HepG2 (cell line): Measurements from ENCODE around the gene ZMIZ2. TPM values are rescaled to one million over a fixed set of nuclear protein-coding genes. Genes with fewer than 3 reads are reported as not detected.
A peak's percentile ranks its signal among the peaks of the same experiment; 100 is the strongest.

ENCODE experiments used
- ADNP ChIP-seq: sonication (generic); formaldehyde crosslinking; IDR thresholded peaks from 2 replicates; pipeline ENCODE4 v1.4.0; 2020; ENCODE audit warnings: missing genetic modification reagents
- BCL6 ChIP-seq: IDR thresholded peaks from 2 replicates; pipeline ENCODE4 v1.6.1; 2016; ENCODE audit warnings: missing genetic modification reagents, missing compliant biosample characterization
- GTF3A ChIP-seq: sonication (generic); formaldehyde crosslinking; conservative IDR thresholded peaks from 2 replicates; pipeline ENCODE4 v1.4.0; 2020; ENCODE audit warnings: mild to moderate bottlenecking, missing genetic modification reagents
- HNRNPH1 ChIP-seq: fragments of 200-400 bp; formaldehyde crosslinking; optimal IDR thresholded peaks from 2 replicates; pipeline ENCODE3; 2017; ENCODE audit warnings: mild to moderate bottlenecking, low read depth, low read length
- KDM2A ChIP-seq: sonication (generic); formaldehyde crosslinking; IDR thresholded peaks from 2 replicates; pipeline ENCODE4 v1.4.0; 2020; ENCODE audit warnings: low read depth, missing genetic modification reagents, borderline replicate concordance
- KLF11 ChIP-seq: IDR thresholded peaks from 2 replicates; pipeline ENCODE4 v1.6.1; 2016; ENCODE audit warnings: missing compliant biosample characterization
- KLF9 ChIP-seq: IDR thresholded peaks from 2 replicates; pipeline ENCODE4 v1.6.1; 2016; ENCODE audit warnings: low read depth
- KMT2A ChIP-seq: sonication (generic); formaldehyde crosslinking; IDR thresholded peaks from 2 replicates; pipeline ENCODE4 v1.4.0; 2020; ENCODE audit warnings: missing genetic modification reagents
- MAZ ChIP-seq, 2 experiments: sonication (generic) in 1 of 2; formaldehyde crosslinking in 1 of 2; IDR thresholded peaks; 2 replicates each; pipeline versions ENCODE4 v1.5.0 to v1.6.1; 2012 to 2020; ENCODE audit warnings: low read depth in 2 of 2, mild to moderate bottlenecking in 2 of 2, borderline replicate concordance in 1 of 2, improper control_type of control experiment in 1 of 2, low read length in 1 of 2, missing genetic modification reagents in 1 of 2, moderate library complexity in 1 of 2
- NR2F2 ChIP-seq: IDR thresholded peaks from 2 replicates; pipeline ENCODE4 v1.6.1; 2012; ENCODE audit warnings: low read depth, inconsistent platforms, borderline replicate concordance
- REXO4 ChIP-seq: sonication (generic); formaldehyde crosslinking; IDR thresholded peaks from 2 replicates; pipeline ENCODE4 v1.8.0; 2022; ENCODE audit warnings: missing genetic modification reagents, mild to moderate bottlenecking, borderline replicate concordance
- SIX1 ChIP-seq: sonication (generic); formaldehyde crosslinking; IDR thresholded peaks from 2 replicates; pipeline ENCODE4 v1.4.0; 2020; ENCODE audit warnings: missing genetic modification reagents, borderline replicate concordance
- STAT5B ChIP-seq: sonication (generic); formaldehyde crosslinking; IDR thresholded peaks from 2 replicates; pipeline ENCODE4 v1.4.0; 2020; ENCODE audit warnings: missing genetic modification reagents
- TCF12 ChIP-seq, 2 experiments: fragments of 450-650 bp in 1 of 2; sonication (generic) in 1 of 2; formaldehyde crosslinking in 1 of 2; IDR thresholded peaks; 2 replicates each; pipeline versions ENCODE4 v1.6.1 to v1.8.0; 2017 to 2022; ENCODE audit warnings: antibody characterized with exemption in 1 of 2, mild to moderate bottlenecking in 1 of 2, missing genetic modification reagents in 1 of 2, moderate library complexity in 1 of 2
- ZSCAN12 ChIP-seq: sonication (generic); formaldehyde crosslinking; IDR thresholded peaks from 2 replicates; pipeline ENCODE4 v1.9.0; 2021; ENCODE audit warnings: mild to moderate bottlenecking, missing genetic modification reagents
- polyA plus RNA-seq, 8 experiments: library from polyadenylated mRNA; depleted of rRNA in 3 of 8; stranded (reverse) in 7 of 8; unstranded in 1 of 8; fragments of >200 nt; fragmentation: Illumina TruSeq in 4 of 8; extraction: Trizol in 4 of 8; gene quantifications; 2 replicates each; pipeline versions ENCODE4 v1.2.1 to v1.2.3, GENCODE V29; 2011 to 2016; ENCODE audit warnings: low read depth in 4 of 8, missing spikeins in 1 of 8, mixed read lengths in 1 of 8; ENCODE audit not compliant: insufficient read depth in 1 of 8
- total RNA-seq, 5 experiments: library from RNA; depleted of rRNA; stranded (reverse); fragments of >200 nt; fragmentation: Illumina TruSeq; extraction: Trizol; gene quantifications; 2 replicates each; pipeline ENCODE4 v1.2.3, GENCODE V29; 2016; ENCODE audit warnings: low read depth in 1 of 5
- TF ChIP-seq, protein P1 (sequence below): sonication (generic); formaldehyde crosslinking; conservative IDR thresholded peaks from 2 replicates; pipeline ENCODE4 v1.4.0; 2020; ENCODE audit warnings: missing genetic modification reagents
- TF ChIP-seq, protein P2 (sequence below): IDR thresholded peaks from 2 replicates; pipeline ENCODE4 v1.6.1; 2016; ENCODE audit warnings: missing genetic modification reagents, missing compliant biosample characterization
- TF ChIP-seq, protein P3 (sequence below): sonication (generic); formaldehyde crosslinking; IDR thresholded peaks from 2 replicates; pipeline ENCODE4 v1.5.0; 2020; ENCODE audit warnings: missing genetic modification reagents
- TF ChIP-seq, protein P4 (sequence below): IDR thresholded peaks from 2 replicates; pipeline ENCODE4 v1.6.1; 2018; ENCODE audit warnings: missing genetic modification reagents, mild to moderate bottlenecking, missing compliant biosample characterization
- TF ChIP-seq, protein P5 (sequence below): sonication (generic); formaldehyde crosslinking; IDR thresholded peaks from 2 replicates; pipeline ENCODE4 v1.8.0; 2022; ENCODE audit warnings: mild to moderate bottlenecking, missing genetic modification reagents, moderate library complexity
- TF ChIP-seq, protein P6 (sequence below): IDR thresholded peaks from 2 replicates; pipeline ENCODE4 v1.6.1; 2012; ENCODE audit warnings: inconsistent platforms
- TF ChIP-seq, protein P7 (sequence below): sonication (generic); formaldehyde crosslinking; IDR thresholded peaks from 2 replicates; pipeline ENCODE4 v1.8.0; 2023; ENCODE audit warnings: mild to moderate bottlenecking, missing genetic modification reagents

Gene ZMIZ2
- total and polyA plus RNA-seq, 2 of the 13 experiments (the other 11 are each of a cell fraction or from before 2014, with no cell fraction given) = 4.9 to 7.9 TPM

DNA sequence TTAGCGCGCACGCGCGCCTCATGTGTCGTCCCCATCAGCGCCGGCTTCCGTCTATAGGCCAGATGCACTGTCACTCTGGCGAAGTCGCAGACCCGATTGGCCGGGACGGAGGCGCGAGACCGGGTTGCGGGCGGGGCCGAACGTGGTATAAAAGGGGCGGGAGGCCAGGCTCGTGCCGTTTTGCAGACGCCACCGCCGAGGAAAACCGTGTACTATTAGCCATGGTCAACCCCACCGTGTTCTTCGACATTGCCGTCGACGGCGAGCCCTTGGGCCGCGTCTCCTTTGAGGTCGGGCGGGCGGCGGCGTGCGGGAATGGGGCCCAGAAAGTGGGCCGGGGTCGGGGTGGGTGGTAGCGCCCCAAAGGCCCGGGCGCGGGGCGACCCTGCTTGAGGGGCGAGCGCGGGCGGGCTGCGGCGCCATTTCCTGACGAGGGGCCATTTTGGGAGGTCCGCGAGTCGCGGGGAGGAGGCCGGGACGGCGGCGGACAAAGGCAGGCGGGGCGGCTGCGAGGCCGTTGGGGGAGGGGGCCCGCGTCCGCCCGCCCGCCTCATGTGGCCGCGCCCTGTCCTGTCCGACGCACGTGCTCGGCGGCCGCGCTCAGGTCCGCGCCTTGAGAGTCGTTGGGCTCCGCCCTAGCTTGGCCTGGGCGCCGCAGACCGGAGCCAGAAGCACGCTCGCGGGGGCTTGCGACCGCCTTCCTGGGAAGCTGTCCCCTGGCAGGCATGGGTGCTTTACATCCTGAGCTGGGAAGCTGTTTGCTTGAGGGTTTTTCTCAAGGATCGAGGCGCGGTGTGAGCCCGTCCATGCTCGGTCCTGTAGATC is 48.1 kb downstream of the ZMIZ2 start, which contains the start of gene PPIA (continued):
- no peak for TF ChIP-seq MAZ (IDR thresholded peaks at IDR 0.05; ENCODE audit: borderline replicate concordance, low read depth, low read length)
- TF ChIP-seq MAZ (CRISPR knock-in tag; IDR thresholded peaks at IDR 0.05; ENCODE audit: low read depth) = peak; percentile 67; the same call in 1 of the 2 replicates
- 0 out of 2 replicates have a peak, but pooled peaks have one; percentile 75 for TF ChIP-seq STAT5B (CRISPR knock-in tag)
- TF ChIP-seq, protein P1, sequence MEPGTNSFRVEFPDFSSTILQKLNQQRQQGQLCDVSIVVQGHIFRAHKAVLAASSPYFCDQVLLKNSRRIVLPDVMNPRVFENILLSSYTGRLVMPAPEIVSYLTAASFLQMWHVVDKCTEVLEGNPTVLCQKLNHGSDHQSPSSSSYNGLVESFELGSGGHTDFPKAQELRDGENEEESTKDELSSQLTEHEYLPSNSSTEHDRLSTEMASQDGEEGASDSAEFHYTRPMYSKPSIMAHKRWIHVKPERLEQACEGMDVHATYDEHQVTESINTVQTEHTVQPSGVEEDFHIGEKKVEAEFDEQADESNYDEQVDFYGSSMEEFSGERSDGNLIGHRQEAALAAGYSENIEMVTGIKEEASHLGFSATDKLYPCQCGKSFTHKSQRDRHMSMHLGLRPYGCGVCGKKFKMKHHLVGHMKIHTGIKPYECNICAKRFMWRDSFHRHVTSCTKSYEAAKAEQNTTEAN = no peak; the same call in none of the 2 replicates
- no peak for TF ChIP-seq ADNP (CRISPR knock-in tag)
- TF ChIP-seq KLF11 = peak; percentile 24; the same call in 1 of the 2 replicates
- peak; percentile 18 for TF ChIP-seq KMT2A
- TF ChIP-seq, protein P2, sequence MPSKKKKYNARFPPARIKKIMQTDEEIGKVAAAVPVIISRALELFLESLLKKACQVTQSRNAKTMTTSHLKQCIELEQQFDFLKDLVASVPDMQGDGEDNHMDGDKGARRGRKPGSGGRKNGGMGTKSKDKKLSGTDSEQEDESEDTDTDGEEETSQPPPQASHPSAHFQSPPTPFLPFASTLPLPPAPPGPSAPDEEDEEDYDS (CRISPR knock-in tag) = peak; percentile 95
- TF ChIP-seq REXO4 (CRISPR knock-in tag) = 0 out of 2 replicates have a peak, but pooled peaks have one; percentile 56
- TF ChIP-seq NR2F2 = no peak
- peak; percentile 65; the same call in 1 of the 2 replicates for TF ChIP-seq ZSCAN12 (CRISPR knock-in tag)
- no peak for TF ChIP-seq TCF12 (IDR thresholded peaks at IDR 0.05)
- TF ChIP-seq TCF12 (CRISPR knock-in tag; IDR thresholded peaks at IDR 0.05) = peak; percentile 68; the same call in 1 of the 2 replicates
- peak; percentile 74 for TF ChIP-seq KDM2A
- TF ChIP-seq SIX1 (CRISPR knock-in tag) = no peak
- no peak for TF ChIP-seq HNRNPH1
- TF ChIP-seq GTF3A = 0 out of 2 replicates have a peak, but pooled peaks have one; percentile 28
- TF ChIP-seq, protein P3, sequence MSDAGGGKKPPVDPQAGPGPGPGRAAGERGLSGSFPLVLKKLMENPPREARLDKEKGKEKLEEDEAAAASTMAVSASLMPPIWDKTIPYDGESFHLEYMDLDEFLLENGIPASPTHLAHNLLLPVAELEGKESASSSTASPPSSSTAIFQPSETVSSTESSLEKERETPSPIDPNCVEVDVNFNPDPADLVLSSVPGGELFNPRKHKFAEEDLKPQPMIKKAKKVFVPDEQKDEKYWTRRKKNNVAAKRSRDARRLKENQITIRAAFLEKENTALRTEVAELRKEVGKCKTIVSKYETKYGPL = peak; percentile 54
- TF ChIP-seq, protein P4, sequence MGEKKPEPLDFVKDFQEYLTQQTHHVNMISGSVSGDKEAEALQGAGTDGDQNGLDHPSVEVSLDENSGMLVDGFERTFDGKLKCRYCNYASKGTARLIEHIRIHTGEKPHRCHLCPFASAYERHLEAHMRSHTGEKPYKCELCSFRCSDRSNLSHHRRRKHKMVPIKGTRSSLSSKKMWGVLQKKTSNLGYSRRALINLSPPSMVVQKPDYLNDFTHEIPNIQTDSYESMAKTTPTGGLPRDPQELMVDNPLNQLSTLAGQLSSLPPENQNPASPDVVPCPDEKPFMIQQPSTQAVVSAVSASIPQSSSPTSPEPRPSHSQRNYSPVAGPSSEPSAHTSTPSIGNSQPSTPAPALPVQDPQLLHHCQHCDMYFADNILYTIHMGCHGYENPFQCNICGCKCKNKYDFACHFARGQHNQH (CRISPR knock-in tag) = no peak; the same call in 1 of the 2 replicates
- TF ChIP-seq, protein P5, sequence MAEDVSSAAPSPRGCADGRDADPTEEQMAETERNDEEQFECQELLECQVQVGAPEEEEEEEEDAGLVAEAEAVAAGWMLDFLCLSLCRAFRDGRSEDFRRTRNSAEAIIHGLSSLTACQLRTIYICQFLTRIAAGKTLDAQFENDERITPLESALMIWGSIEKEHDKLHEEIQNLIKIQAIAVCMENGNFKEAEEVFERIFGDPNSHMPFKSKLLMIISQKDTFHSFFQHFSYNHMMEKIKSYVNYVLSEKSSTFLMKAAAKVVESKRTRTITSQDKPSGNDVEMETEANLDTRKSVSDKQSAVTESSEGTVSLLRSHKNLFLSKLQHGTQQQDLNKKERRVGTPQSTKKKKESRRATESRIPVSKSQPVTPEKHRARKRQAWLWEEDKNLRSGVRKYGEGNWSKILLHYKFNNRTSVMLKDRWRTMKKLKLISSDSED (CRISPR knock-in tag) = 0 out of 2 replicates have a peak, but pooled peaks have one; percentile 74
- TF ChIP-seq, protein P6, sequence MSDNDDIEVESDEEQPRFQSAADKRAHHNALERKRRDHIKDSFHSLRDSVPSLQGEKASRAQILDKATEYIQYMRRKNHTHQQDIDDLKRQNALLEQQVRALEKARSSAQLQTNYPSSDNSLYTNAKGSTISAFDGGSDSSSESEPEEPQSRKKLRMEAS = peak; percentile 98
- 0 out of 2 replicates have a peak, but pooled peaks have one; percentile 25 for TF ChIP-seq BCL6 (CRISPR knock-in tag)
- no peak for TF ChIP-seq KLF9
- TF ChIP-seq, protein P7, sequence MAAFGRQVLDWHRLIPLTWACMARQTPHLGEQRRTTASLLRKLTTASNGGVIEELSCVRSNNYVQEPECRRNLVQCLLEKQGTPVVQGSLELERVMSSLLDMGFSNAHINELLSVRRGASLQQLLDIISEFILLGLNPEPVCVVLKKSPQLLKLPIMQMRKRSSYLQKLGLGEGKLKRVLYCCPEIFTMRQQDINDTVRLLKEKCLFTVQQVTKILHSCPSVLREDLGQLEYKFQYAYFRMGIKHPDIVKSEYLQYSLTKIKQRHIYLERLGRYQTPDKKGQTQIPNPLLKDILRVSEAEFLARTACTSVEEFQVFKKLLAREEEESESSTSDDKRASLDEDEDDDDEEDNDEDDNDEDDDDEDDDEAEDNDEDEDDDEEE (CRISPR knock-in tag) = no peak; the same call in 1 of the 2 replicates
